ENCODE measurements around the gene CMA1.

- TF ChIP-seq POLR2AphosphoS5 (IDR thresholded peaks at IDR 0.05) (no peak), CTCF (IDR thresholded peaks at IDR 0.05; ENCODE audit: poor library complexity, severe bottlenecking) (no peak), EP300 (conservative IDR thresholded peaks at IDR 0.05; ENCODE audit: poor library complexity, severe bottlenecking) (no peak), EZH2 (IDR thresholded peaks at IDR 0.05; ENCODE audit: borderline replicate concordance, insufficient read depth, low read length, poor library complexity, severe bottlenecking) (no peak), MXI1 (conservative IDR thresholded peaks at IDR 0.05; ENCODE audit: poor library complexity, severe bottlenecking) (no peak), TAF1 (IDR thresholded peaks at IDR 0.05; ENCODE audit: low read depth) (no peak), RAD21 (conservative IDR thresholded peaks at IDR 0.05) (no peak), SMC3 (conservative IDR thresholded peaks at IDR 0.05; ENCODE audit: poor library complexity) (no peak)
- TF ChIP-seq, protein P1, sequence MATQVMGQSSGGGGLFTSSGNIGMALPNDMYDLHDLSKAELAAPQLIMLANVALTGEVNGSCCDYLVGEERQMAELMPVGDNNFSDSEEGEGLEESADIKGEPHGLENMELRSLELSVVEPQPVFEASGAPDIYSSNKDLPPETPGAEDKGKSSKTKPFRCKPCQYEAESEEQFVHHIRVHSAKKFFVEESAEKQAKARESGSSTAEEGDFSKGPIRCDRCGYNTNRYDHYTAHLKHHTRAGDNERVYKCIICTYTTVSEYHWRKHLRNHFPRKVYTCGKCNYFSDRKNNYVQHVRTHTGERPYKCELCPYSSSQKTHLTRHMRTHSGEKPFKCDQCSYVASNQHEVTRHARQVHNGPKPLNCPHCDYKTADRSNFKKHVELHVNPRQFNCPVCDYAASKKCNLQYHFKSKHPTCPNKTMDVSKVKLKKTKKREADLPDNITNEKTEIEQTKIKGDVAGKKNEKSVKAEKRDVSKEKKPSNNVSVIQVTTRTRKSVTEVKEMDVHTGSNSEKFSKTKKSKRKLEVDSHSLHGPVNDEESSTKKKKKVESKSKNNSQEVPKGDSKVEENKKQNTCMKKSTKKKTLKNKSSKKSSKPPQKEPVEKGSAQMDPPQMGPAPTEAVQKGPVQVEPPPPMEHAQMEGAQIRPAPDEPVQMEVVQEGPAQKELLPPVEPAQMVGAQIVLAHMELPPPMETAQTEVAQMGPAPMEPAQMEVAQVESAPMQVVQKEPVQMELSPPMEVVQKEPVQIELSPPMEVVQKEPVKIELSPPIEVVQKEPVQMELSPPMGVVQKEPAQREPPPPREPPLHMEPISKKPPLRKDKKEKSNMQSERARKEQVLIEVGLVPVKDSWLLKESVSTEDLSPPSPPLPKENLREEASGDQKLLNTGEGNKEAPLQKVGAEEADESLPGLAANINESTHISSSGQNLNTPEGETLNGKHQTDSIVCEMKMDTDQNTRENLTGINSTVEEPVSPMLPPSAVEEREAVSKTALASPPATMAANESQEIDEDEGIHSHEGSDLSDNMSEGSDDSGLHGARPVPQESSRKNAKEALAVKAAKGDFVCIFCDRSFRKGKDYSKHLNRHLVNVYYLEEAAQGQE (IDR thresholded peaks at IDR 0.05; ENCODE audit: borderline replicate concordance), result no peak
Measured at GRCh38 chr14:24504425-24504950, 3.6 kb downstream of the CMA1 start.

All from neural cell (in vitro differentiated cells).